Measurements from ENCODE around the gene HABP2.

The HABP2 gene

DNA sequence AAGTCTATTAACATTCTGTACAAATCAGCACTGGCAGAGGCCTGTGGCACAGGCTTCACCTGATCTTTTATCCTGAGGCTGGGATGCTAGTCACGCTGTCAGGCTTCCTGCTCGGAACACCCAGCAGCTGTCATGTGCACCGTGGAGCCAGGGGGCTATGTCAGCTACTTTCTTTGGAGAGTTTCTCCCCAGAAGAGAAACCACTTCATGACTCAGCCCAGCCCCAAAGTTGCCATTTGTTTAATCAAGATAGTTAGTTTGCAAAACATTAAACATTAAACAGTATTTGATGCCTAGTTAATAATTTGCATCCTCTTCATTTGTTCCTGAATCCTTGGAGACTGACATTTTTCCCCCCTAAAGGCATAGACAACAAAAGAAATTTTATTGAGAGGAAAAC, at the start of gene HABP2:
HABP2 (plus strand) TSS at position 353 of the 400 bp plus-strand sequence. CDS start 69 bp downstream, outside the sequence.
- no peak for DNase-seq

DNA sequence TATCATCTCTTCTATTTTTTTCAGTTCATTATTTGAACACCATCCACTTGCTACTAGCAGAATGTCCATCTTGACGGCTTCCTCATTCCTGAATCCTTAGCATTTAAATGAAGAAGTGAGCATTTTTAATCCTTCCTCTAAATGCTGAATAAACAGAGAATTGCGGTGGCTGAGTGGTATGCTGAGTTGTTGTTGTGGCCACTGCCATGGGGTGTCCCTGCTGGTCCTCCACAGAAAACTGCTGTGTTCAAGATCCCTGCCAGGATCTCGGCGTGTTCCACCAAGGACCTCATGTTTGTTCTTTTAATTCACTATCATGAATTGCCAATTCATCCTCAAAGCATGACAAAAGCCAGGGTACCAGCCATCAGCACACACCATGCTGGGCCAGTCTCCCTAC, 48.9 kb upstream of the HABP2 start:
- DNase-seq, result no peak

DNA sequence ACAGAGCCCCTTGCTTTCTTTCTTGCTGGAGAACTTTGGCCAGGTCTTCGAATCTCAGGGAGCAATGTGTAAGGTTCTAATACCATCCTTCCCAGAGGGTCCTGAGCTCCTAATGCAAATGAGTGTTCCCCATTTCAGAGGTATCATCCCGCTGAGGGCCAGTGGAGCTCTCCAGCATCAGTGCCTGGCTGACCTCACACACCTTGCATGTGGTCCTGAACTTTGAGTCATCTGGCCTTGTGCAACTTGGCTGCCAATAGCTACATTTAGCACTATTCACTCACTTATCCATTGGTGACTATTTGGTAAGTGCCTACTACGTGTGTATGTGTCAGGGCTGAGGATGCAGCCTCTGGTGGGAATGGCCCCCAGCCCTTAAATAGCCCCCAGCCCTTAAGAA, 48.4 kb upstream of the HABP2 start:
- DNase-seq, result no peak

DNA sequence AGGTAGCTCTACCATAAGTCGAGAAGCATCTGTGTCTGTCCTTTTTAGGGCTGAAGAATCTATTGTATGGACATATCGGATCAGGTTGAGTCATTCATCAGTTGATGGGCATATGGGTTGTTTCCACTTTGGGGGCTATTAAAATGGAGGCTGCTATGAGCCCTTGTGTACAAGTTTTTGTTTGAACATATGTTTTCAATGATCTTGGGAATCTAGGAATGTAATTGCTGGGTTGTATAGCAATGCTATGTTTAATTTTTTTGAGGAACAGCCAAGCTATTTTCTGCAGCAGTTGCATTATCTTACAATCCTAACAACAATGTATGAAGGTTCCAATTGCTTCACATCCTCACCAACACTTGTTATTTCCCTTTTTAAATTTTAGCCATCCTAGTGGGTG, 46.4 kb upstream of the HABP2 start:
- DNase-seq, result no peak

DNA sequence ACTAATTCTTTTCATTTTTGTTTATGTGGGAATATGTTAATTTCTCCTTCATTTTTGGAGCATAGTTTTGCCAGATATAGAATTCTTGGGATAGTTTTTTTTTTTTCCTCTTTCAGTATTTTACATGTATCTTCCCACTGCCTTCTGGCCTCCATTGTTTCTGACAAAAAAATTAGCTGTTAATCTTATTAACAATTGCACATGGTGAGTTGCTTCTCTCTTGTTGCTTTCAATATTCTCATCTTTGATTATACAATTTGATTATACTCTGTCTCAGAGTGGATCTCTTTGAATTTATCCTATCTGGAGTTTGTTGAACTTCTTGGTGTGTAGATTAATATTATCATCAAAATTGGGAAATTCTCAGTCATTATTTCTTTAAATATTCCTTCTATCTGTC, 41.4 kb upstream of the HABP2 start:
- DNase-seq, result no peak

DNA sequence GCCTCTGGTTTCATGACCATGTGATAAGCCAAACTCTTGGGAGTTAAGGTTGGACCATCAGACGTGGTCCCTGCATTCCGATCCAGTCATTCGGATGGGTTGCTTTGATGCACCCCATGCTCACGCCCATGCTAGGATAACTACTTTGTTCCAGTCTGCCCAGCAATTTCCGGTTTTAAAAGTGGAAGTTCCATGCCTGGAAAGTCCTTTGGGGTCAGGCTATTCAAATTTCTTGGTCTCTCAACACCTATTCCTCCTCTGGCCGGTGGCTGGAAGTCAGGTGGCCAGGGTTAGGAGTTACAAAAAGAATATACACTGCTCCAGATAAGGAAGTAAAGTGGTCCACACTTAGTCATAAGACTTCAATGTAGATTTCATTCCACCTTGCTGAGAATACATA, 37.7 kb upstream of the HABP2 start:
- no peak for DNase-seq

DNA sequence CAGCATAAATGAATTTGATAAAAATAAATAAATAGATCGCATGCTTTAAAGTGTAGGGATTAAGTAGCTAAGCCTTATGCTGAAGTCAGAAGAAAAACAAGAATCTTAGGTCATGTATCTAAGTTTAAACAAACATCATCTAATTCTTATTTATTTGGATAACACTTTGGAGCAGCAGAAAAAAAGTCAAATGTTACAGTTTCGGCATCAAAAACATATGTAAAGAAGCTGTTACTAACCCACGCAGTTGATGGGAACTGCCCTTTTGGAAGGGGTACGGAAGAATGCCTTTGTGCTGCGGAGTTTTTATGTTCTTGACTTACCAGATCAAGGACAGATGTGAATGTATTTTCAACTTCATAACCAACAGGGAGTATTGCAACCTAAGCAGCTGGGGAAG, 37.3 kb upstream of the HABP2 start:
- DNase-seq, result no peak

DNA sequence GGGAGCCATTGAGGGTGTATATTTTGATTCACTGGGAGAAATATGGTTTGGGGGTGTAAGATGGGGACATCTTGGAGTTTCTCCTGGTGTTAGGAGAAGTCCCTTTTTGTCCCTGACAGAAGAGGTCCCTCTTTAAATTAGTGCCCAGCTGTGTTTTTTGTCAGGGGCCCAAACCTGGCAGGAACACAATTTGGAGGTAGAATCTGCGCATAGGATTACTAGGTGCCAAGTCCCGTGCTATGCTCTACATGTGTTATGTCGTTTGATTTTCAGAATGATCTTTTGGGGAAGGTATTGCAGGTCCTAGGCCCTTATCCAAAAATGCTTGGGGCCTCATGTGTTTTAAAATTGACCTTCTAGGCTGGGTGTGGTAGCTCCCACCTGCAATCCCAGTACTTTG, 36.8 kb upstream of the HABP2 start:
- no peak for DNase-seq

DNA sequence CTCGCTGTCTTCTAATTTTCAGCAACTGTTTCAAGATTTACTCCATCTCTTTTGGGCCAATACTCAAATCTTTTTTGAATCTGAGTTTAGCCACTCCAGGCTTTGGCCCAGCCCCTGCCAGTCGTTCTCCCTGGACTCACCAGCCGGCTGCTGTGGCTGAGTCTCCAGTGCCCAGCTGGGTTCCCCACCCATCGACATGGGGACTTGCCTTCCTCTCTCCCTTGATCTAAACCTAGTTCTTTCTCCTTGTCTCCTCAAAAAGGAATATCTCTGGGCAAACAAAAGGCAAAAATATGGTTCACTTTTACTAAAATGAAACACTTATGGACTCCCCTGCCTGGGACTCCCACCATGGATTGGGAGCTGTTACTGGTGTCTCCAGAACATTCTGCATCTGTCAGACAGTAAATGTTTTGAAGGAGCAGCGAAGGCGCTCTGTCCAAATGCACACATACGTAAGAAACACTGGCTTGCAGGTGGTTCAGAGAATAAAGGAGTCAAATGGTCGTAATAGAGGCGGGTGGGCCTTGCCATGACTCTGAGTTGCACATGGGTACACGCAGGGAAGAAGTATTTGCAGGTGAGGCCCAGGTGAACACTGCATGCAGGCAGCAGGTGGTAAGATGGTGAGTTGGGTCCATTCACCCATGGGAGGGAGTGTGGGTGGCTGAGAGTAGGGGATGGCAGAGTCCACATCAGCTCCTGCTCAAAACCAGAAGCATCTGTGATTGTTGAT, 35.5 kb upstream of the HABP2 start:
- no peak for DNase-seq

DNA sequence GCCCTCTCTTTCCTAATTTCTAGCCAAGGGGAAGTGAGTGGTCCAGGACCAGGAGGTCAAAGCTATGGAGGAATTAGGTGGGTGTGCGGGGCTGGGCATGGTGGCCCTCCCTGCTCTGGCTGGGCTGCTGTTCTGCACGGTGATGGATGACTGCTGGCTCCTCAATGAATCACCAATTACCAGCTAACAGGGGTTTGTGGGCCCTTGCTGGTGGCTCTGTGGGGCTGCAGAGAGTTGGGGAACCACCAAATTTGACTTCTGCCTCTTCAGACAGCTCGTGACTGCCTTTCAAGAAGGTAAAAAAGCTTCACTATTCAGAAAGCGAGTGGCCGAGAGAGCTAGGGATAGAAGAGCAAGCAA, 35.0 kb upstream of the HABP2 start:
- DNase-seq, result no peak

DNA sequence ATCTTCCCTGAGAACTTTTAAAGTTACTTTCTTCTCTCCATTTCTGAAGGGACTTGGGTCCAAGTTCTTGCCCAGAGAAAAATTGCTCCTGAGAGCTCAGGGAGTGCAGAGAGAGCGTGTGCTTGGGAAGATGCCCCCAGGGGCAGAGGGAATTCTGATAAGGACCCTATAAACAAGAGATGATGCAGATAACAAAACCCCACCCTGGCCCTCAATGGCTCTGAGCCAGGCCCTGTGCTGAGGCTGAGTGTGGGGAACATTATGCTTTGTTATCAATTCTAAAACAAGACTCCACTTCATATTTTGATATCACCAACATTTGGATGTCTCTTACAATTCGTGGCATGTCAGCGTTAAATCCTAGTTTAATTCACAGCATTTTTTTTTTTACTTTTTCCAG, 34.4 kb upstream of the HABP2 start:
- DNase-seq, result no peak

DNA sequence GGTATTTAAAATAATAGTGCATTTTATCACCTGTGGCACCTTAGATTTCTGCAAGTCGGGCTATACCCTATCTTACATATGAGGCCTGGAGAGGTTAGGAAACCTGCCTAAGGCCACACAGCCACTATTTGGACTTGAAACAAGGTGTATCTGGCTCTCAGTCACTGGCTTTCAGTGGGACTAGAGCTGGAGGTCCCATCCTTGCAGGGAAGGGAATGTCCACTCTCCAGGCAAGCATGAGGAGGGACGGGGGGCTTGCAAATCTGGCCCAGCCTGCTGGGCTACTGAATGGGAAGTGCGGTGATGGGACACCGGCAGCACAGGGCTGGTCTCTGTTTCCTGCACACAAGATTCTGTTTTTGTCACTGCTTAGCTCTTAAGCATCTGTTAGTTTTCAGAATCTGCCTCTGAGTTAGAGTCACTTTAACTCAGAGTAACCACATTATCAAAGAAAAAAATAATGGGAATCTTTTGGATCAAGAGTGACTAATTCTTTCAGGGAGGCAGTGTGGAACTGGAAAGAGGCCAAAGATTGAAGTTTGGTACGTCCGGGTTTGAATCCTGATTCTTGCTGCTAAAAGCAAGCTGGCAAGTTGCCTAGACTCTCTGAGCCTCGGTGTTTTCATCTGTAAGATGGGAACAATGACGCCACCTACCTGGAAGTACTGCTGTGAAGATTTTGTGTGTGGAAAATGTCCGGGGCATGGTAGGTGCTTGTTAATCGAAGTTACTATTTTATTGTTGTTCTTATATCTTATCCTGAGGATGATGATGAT, 33.8 kb upstream of the HABP2 start:
- no peak for DNase-seq

DNA sequence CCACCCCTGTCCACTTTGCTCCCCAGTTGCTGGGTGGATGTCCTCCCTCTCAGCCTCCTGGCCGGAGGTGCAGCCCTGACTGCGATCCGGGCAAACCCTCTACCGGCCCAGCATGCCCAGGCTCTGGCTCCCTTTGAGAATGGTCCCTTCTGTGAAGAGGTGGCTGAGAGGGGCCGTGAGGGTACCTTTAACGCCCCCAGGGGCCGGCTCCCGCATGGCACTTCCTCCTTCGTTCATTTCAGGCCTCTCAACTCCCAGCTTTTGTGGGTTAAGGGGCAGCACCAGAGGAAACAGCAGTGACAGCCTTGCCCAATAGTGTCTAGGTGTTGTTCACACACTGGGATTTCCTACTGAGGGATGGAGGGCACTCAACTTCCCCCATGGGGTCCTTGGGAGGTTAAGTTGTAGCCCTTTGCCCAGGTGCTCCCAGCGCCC, 33.2 kb upstream of the HABP2 start:
- DNase-seq, result no peak

DNA sequence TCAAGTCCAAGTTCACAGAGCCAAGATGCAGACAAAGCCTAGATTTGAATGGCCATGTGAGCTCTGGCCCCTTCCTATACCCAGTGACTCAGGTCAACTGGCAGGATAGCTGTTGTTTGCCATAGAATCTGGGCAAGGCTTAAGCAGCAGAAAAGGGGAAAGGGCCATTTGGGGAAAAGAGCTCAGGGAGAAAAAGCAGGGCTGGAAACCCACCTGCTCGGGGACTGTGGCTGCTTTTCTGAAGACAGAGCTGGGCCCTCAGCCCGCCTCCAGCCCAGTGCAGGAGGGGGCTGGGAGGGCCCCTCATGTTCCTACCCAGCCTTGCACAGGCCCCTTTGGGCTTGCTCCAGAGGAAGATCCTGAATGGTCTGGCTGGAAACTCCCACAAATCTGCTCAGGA, 32.6 kb upstream of the HABP2 start:
- no peak for DNase-seq

DNA sequence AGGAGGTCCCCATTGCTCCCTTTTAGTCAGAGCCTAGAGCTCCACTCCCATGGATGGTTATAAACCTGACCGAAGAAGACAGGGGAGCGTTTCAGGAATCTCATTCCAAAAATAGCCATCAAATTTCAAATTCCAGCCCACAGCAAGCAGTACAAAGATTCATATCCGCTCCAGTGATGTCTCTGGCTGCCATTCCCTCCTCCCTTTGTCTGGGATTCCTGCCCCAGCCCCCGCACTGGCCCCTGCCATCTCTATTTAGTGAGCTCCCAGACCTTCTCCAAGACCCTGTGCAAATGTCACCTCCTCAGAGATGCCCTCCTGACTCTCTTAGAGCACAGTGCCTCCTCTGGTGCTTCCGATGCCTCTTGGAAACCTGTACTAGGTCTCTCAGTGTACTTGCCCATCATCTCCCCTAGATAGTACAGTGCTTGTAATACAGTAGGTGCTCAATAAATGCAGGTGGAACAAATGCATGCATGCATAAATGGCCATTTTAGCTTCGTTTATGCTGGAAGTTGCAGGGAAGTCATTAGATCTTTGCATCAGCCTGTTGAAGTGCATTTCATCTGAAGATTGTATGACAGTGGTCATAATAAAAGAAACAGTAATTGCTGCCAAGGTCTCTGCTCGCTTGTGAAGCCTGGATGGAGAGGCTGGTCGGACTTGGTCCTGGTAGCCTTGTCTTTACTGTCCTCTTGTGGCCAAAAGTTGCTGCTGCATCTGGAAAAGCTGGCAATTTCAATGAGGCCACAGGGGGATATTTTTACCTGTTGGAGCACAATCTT, 32.0 kb upstream of the HABP2 start:
- DNase-seq, result no peak

DNA sequence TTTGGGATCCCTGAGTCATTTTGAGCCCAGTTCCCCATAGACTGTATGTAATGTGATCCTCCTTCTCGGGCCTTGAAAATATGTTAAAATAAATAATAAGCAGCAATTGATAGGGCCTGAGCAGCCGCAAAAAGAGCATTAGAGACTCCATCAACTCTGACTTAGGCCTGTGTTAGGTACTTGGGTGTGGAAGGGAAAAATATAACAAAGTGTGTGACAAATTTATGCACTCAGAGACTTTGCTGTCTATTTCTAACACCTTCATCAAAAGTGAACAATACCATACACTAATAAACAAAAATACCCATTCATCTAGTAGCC, 31.4 kb upstream of the HABP2 start:
- DNase-seq, result no peak

DNA sequence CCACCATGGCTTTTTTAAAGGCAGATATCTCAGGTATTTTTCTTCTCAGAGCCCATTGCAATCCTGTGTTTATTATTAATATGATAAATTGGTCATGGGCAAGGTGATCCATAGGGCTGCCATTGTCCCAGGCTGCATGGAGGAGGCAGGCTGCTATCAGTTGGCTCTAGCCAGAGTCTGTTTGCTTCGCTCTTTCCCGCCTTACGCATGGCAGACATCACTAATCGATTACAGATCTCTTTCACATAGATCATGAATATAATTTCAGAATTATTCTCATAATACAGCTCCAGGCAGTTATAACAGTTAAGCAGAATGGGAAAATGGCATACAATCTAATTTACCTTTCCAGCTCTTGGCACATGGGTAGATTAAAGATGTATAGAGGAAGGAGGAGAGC, 30.4 kb upstream of the HABP2 start:
- no peak for DNase-seq

DNA sequence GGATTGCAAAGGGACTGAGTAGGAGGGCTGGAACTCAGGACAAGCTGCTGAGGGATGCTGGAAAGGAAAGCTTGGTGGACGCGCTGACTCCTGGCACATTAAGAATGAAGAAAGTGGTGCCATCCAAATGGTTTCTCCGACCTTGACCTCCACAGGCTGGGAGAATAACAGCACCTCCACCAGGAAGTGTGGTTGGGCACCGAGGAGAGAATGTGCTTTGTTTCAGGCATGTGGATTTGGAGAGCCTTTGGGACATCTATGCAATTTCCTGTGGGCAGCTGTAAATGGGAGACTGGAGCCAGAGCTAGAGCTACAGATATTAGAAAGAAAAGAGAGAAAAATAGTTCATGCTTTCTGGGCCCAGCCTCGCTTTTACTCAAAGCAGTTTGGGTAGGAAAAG, 29.8 kb upstream of the HABP2 start:
- no peak for DNase-seq

DNA sequence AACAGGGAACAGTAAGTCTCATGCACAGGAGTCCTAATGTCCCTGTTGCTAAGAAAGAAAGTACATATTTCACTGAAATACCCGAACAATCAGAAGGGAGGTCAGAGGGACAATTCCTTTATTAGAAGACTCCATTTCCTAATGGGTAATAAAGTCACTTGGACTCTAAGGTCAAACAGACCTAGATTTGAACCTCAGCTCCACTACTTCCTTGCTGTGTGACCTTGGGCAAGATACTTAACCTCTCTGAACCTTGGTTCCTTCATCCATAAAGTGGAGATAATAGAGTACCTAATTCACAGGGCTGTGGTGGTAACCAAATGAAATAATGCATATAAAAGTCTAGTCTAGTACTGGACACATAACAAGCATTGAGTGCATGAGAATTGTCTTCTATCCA, 29.2 kb upstream of the HABP2 start:
- DNase-seq, result no peak

DNA sequence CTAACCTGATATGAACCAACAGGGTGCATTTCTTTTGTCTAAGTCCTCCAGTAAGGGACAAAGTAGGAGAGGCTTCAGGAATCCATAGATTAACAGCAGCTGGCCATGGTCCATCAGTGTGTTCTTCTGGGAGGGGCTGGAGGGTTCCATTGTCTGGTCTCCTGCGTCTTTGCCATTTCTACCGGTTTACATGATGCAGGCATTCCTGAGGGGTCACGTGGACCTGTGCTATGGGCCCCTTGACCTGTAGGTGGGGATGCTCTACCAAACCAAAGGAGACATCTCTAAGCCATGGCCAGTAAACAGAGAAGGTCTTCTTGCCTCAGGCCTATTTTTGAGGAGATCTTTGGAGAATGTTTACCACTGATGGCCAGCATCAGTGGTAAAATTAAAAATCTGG, 28.7 kb upstream of the HABP2 start:
- DNase-seq, result no peak

DNA sequence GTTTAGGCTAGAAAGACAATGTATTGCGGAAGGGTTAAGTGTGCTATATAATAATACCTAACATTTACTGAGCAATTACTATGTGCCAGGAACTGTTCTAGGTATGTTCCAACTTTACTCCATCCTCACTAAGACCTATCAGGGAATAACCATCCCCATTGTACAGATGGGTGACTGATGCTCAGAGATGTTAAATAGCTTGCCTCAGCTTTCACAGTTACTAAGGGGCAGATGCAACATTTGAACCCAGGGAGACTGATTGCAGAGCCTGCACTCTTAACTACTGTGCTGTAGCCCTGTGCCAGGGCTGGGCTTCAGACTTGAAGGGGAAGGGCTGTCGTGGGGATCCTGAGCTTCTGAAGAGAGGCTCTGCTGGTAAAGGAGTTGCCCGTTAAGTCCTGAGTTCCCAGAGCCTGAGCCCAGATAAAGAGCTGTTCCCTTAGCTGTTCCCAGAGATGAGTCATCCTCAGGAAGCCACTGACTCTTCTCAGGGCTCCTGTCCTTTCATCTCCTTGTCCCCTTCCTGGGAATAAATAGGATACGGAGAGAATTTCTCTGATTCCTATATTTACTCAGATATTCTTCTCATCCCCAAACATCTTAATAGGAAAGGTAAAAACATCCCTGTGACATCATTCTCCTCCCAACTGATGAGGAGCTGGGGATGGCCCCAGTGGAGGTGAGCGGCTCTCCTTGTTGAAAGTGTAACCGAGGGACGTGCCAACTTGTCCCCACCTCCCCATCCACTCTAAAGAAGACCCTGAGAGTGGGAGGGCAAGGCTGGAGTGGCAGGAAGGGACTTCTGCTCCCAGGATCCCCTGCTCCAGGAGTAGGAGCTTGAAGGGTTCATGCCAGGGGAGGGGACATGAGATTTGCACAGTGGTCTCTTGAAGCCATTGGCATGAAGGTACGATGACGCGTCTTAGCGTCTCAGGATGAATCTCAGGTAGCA, 28.0 kb upstream of the HABP2 start:
- no peak for DNase-seq

DNA sequence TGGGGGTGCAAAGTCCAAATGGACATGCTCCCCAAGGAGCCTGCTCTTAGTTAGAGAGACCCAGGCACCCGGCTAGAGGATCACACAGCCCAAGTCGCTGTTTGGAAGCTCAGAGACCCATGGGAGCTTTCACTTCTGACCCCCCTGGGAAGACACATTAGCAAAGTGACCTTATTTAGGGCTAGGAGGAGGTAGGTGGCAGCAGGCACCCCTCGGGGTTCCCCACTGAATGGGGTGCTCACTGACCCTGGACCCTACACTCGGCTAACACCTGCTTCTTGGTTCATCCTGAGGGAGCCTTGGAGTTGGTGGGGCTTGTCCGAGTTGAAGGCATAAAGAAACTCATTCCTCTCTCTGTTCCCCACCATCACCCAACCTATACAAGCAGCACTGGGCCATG, 27.1 kb upstream of the HABP2 start:
- no peak for DNase-seq
